Lower leg skin (tissue), 4 donors: Measurements from ENCODE around the gene DAP. TPM values are rescaled to one million over a fixed set of nuclear protein-coding genes. Genes with fewer than 3 reads are reported as not detected.

Experiments
- DNase-seq, 2 donors: peaks; one replicate each; pipeline ENCODE4 v3.0.0-alpha.2; 2019; ENCODE audit warnings: low spot score in 2 of 2
- H3K4me3 ChIP-seq: fragments of 200-600 bp; sonication (generic); 2 replicates; pipeline ENCODE4 v1.5.1; 2017; ENCODE audit warnings: mild to moderate bottlenecking, low read depth; ENCODE audit not compliant: poor library complexity, severe bottlenecking
- CTCF ChIP-seq, 3 donors: fragments of 450-650 bp; IDR thresholded peaks; one replicate each; pipeline ENCODE4 v1.5.1; 2016; ENCODE audit warnings: antibody characterized with exemption in 3 of 3, mild to moderate bottlenecking in 3 of 3, moderate library complexity in 2 of 3
- POLR2A ChIP-seq, 2 donors: fragments of 450-650 bp; IDR thresholded peaks; one replicate each; pipeline ENCODE4 v1.6.1; 2016 to 2017; ENCODE audit warnings: antibody characterized with exemption in 2 of 2, mild to moderate bottlenecking in 1 of 2, moderate library complexity in 1 of 2
- WGBS, 2 donors: methylation state at CpG; one replicate each; pipeline ENCODE4 v1.1.5; 2018; 5-methylcytosine and 5-hydroxymethylcytosine counted together
- intact Hi-C: fragments of 100-400 bp; cut with DNase I; formaldehyde crosslinking; loops from one replicate; pipeline ENCODE4 v1.15.0; 2023; ENCODE audit warnings: low total_unique reads
- total RNA-seq, 4 donors: library from RNA; depleted of rRNA; stranded (reverse); fragments of >200 nt; gene quantifications; one replicate each; pipeline ENCODE4 v1.1.0, GENCODE V29; 2016

The DAP gene
- total RNA-seq, 4 donors from 2014 or later: 36.4 to 41.9 (median 39.7) TPM

GRCh38 chr5:10637944-10638343, 123.1 kb downstream of the DAP start:
- intact Hi-C loops: no loop called here
- TF ChIP-seq POLR2A (IDR thresholded peaks at IDR 0.05): no peak
- 83 to 86% methylated on average over 10 of the region's 10 CpGs for WGBS, 2 donors
- H3K4me3 ChIP-seq: no peak overlapping the region
- no peak for DNase-seq

DNA sequence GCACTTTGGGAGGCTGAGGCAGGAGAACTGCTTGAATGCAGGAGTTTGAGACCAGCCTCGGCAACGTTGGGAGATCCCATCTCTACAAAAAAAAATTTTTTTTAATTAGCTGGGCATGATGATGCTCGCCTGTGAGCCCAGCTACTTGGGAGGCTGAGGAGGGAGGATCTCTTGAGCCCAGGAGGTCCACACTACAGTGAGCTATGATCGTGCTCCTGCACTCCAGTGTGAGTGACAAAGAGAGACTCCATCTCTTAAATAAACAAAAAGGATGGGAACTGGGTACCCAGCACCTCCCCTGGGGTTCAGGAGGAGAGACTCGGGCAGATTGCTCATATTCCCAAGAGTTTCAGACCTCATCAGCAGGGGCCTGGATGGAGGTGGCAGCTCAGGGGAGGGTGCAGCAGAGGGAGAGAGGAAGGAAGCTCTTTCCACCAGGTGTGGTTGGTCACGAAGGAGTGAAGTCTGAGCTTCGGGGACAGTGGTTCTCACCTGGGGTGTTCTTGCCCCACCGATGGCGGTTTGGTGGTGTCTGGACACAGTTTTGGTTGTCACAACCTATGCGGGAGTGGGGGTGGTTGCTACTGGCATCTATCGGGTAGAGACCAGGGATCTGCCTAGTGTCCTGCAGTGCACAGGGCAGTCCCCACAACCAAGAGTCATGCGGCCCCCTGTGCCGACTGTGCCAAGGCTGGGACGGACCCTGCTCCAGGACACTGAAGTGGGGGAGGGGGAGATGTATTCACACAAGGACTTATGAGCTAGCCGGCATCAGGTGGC, 124.5 kb downstream of the DAP start:
- WGBS, 2 donors: 84 to 86% methylated on average over 13 to 15 of the region's 15 CpGs
- TF ChIP-seq CTCF (IDR thresholded peaks at IDR 0.05) (no peak), POLR2A (IDR thresholded peaks at IDR 0.05) (no peak)
- no peak overlapping the region for H3K4me3 ChIP-seq
- intact Hi-C loops: no loop called here
- peak in 1 of 2 donors; percentile 61 for DNase-seq

DNA sequence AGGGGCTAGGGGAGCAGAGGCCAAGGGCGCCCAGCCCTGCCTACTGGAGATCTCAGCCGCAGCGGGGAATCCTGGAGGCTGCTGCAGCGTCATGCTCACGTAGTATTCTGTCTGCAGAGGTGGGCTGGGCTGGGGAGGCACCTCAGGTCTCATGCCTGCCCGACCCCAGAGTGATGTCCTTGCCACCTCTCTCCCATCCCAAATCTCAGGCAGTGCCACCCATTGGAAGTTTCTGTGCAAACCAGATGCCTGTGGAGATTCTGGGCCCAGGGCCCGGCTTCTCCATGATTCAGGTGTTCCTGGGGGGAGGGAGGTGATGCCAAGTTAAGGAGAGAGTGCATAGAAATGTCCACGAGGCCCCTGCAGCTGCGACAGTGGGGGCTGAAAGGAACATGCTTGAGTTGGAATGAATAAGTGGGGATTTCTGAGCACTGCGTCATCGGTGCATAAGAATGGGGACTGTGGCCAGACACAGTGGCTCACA, 125.1 kb downstream of the DAP start:
- intact Hi-C loops: no loop called here
- no peak for TF ChIP-seq CTCF (IDR thresholded peaks at IDR 0.05)
- no peak for TF ChIP-seq POLR2A (IDR thresholded peaks at IDR 0.05)
- WGBS, 2 donors: 55 to 86% methylated on average over 6 to 11 of the region's 11 CpGs
- peak in 1 of 2 donors; percentile 72 for DNase-seq
- H3K4me3 ChIP-seq: no peak overlapping the region

GRCh38 chr5:10635257-10635866, 125.7 kb downstream of the DAP start:
- peak in 1 of 2 donors; percentile 81 for DNase-seq
- H3K4me3 ChIP-seq: no peak overlapping the region
- intact Hi-C loops: no loop called here
- TF ChIP-seq CTCF (IDR thresholded peaks at IDR 0.05) (no peak), POLR2A (IDR thresholded peaks at IDR 0.05) (no peak)
- 72 to 73% methylated on average over 10 of the region's 10 CpGs for WGBS, 2 donors

GRCh38 chr5:10634562-10634961, 126.5 kb downstream of the DAP start:
- TF ChIP-seq POLR2A (IDR thresholded peaks at IDR 0.05) (no peak), CTCF (IDR thresholded peaks at IDR 0.05) (no peak)
- intact Hi-C loops: no loop called here
- no peak overlapping the region for H3K4me3 ChIP-seq
- DNase-seq: peak in 1 of 2 donors; percentile 5
- 100% methylated on average over 2 of the region's 2 CpGs for WGBS, 2 donors

- TF ChIP-seq CTCF (IDR thresholded peaks at IDR 0.05) (no peak), POLR2A (IDR thresholded peaks at IDR 0.05) (no peak)
- 64 to 85% methylated on average over 4 of the region's 4 CpGs for WGBS, 2 donors
Measured at GRCh38 chr5:10634050-10634449, 127.0 kb downstream of the DAP start.

More at GRCh38 chr5:10634050-10634449, 127.0 kb downstream of the DAP start:
- intact Hi-C loops: no loop called here
- no peak overlapping the region for H3K4me3 ChIP-seq
- no peak for DNase-seq
